WTC11 (cell line): Measurements from ENCODE around the gene NAA20. TPM values are rescaled to one million over a fixed set of nuclear protein-coding genes. Genes with fewer than 3 reads are reported as not detected.

Source experiments
- ATAC-seq: fragments of 200-7000 bp; cut with Tn5 transposase; 2 replicates; pipeline ENCODE4 v1.10.0; 2021; ENCODE audit warnings: mild to moderate bottlenecking, moderate library complexity
- CTCF ChIA-PET: fragments of 300-600 bp; sonication (Branson Sonifier 250); formaldehyde crosslinking; loops from one replicate; lab custom pipeline; 2021; ENCODE audit warnings: antibody characterized with exemption; lab: Charles Lee
- POLR2A ChIA-PET: fragments of 350-600 bp; sonication (Branson Sonifier 250); formaldehyde crosslinking; loops from one replicate; lab custom pipeline; 2021; ENCODE audit warnings: antibody characterized with exemption; lab: Charles Lee
- DNase-seq: peaks from one replicate; pipeline ENCODE4 v3.0.0; 2021; ENCODE audit warnings: low spot score
- H3K27ac Mint-ChIP-seq: 2 replicates; pipeline ENCODE4 v1.8.0; 2021; ENCODE audit warnings: mixed read lengths
- H3K27me3 Mint-ChIP-seq: 2 replicates; pipeline ENCODE4 v1.8.0; 2021; ENCODE audit warnings: low read depth, mild to moderate bottlenecking, moderate library complexity, mixed read lengths
- H3K36me3 Mint-ChIP-seq: 2 replicates; pipeline ENCODE4 v1.8.0; 2021; ENCODE audit warnings: mixed read lengths
- H3K4me1 Mint-ChIP-seq: 2 replicates; pipeline ENCODE4 v1.8.0; 2022; ENCODE audit warnings: mixed read lengths
- H3K4me3 Mint-ChIP-seq: 2 replicates; pipeline ENCODE4 v1.8.0; 2021; ENCODE audit warnings: mild to moderate bottlenecking, moderate library complexity, mixed read lengths
- H3K9me3 Mint-ChIP-seq: 2 replicates; pipeline ENCODE4 v1.8.0; 2021; ENCODE audit warnings: mixed read lengths
- ATF1 ChIP-seq: sonication (generic); formaldehyde crosslinking; IDR thresholded peaks from 2 replicates; pipeline ENCODE4 v1.8.1; 2023; ENCODE audit warnings: mild to moderate bottlenecking, moderate library complexity, missing genetic modification reagents
- CBFB ChIP-seq: sonication (generic); formaldehyde crosslinking; IDR thresholded peaks from 2 replicates; pipeline ENCODE4 v1.8.1; 2022; ENCODE audit warnings: mild to moderate bottlenecking, low read depth, missing genetic modification reagents
- CDX4 ChIP-seq: fragments of 250-450 bp; sonication (Bioruptor Pico); IDR thresholded peaks from 2 replicates; pipeline ENCODE4 v1.9.0; 2021; ENCODE audit warnings: moderate library complexity, mild to moderate bottlenecking, inconsistent platforms, borderline replicate concordance
- CREB1 ChIP-seq: sonication (generic); formaldehyde crosslinking; IDR thresholded peaks from 2 replicates; pipeline ENCODE4 v1.8.0; 2023; ENCODE audit warnings: mild to moderate bottlenecking, missing genetic modification reagents
- CTCF ChIP-seq: fragments of 200-600 bp; IDR thresholded peaks from 2 replicates; pipeline ENCODE4 v1.8.0; 2022; ENCODE audit warnings: antibody characterized with exemption
- ELF4 ChIP-seq: sonication (generic); formaldehyde crosslinking; IDR thresholded peaks from 2 replicates; pipeline ENCODE4 v1.8.1; 2022; ENCODE audit warnings: low read depth, mild to moderate bottlenecking, moderate library complexity, missing genetic modification reagents
- ERG ChIP-seq: fragments of 250-450 bp; sonication (Bioruptor Pico); IDR thresholded peaks from 2 replicates; pipeline ENCODE4 v1.8.0; 2021; ENCODE audit warnings: mild to moderate bottlenecking
- ESRRA ChIP-seq: sonication (generic); formaldehyde crosslinking; IDR thresholded peaks from 2 replicates; pipeline ENCODE4 v1.8.1; 2022; ENCODE audit warnings: mild to moderate bottlenecking, missing genetic modification reagents, borderline replicate concordance
- ETV6 ChIP-seq: sonication (generic); formaldehyde crosslinking; IDR thresholded peaks from 2 replicates; pipeline ENCODE4 v1.8.1; 2022; ENCODE audit warnings: mild to moderate bottlenecking, missing genetic modification reagents
- FOXK1 ChIP-seq: sonication (generic); formaldehyde crosslinking; IDR thresholded peaks from 2 replicates; pipeline ENCODE4 v1.8.0; 2022; ENCODE audit warnings: mild to moderate bottlenecking, moderate library complexity, missing genetic modification reagents
- FOXP1 ChIP-seq: sonication (generic); formaldehyde crosslinking; IDR thresholded peaks from 2 replicates; pipeline ENCODE4 v1.8.0; 2022; ENCODE audit warnings: missing genetic modification reagents, mild to moderate bottlenecking, moderate library complexity, borderline replicate concordance
- GRHL2 ChIP-seq: fragments of 250-450 bp; sonication (Bioruptor Pico); IDR thresholded peaks from 2 replicates; pipeline ENCODE4 v1.8.0; 2022; ENCODE audit warnings: mild to moderate bottlenecking, moderate library complexity; ENCODE audit not compliant: insufficient replicate concordance, severe bottlenecking
- HMGA2 ChIP-seq: fragments of 250-450 bp; sonication (Bioruptor Pico); IDR thresholded peaks from 2 replicates; pipeline ENCODE4 v1.4.0; 2021; ENCODE audit warnings: mild to moderate bottlenecking, moderate library complexity
- JUN ChIP-seq: sonication (generic); formaldehyde crosslinking; IDR thresholded peaks from 2 replicates; pipeline ENCODE4 v1.8.0; 2023; ENCODE audit warnings: mild to moderate bottlenecking, missing genetic modification reagents
- MAX ChIP-seq: sonication (generic); formaldehyde crosslinking; IDR thresholded peaks from 2 replicates; pipeline ENCODE4 v1.8.0; 2022; ENCODE audit warnings: mild to moderate bottlenecking, missing genetic modification reagents
- MYBL2 ChIP-seq: sonication (generic); formaldehyde crosslinking; IDR thresholded peaks from 2 replicates; pipeline ENCODE4 v1.8.1; 2023; ENCODE audit warnings: mild to moderate bottlenecking, moderate library complexity, missing genetic modification reagents
- SOX15 ChIP-seq: fragments of 250-450 bp; sonication (Bioruptor Pico); IDR thresholded peaks from 2 replicates; pipeline ENCODE4 v1.9.0; 2021; ENCODE audit warnings: mild to moderate bottlenecking
- ZNF121 ChIP-seq: sonication (generic); formaldehyde crosslinking; IDR thresholded peaks from 2 replicates; pipeline ENCODE4 v1.8.0; 2023; ENCODE audit warnings: missing genetic modification reagents
- ZNF138 ChIP-seq: sonication (generic); formaldehyde crosslinking; conservative IDR thresholded peaks from 2 replicates; pipeline ENCODE4 v1.8.1; 2022; ENCODE audit warnings: mild to moderate bottlenecking, moderate library complexity, missing genetic modification reagents
- ZNF219 ChIP-seq: sonication (generic); formaldehyde crosslinking; IDR thresholded peaks from 2 replicates; pipeline ENCODE4 v1.8.0; 2023; ENCODE audit warnings: missing genetic modification reagents, mild to moderate bottlenecking, borderline replicate concordance
- ZNF263 ChIP-seq: sonication (generic); formaldehyde crosslinking; IDR thresholded peaks from 2 replicates; pipeline ENCODE4 v1.8.1; 2022; ENCODE audit warnings: low read depth, mild to moderate bottlenecking, moderate library complexity, missing genetic modification reagents
- total RNA-seq: library from RNA; stranded (reverse); gene quantifications from 3 replicates; pipeline ENCODE4 v1.2.3, GENCODE V29; 2021
- TF ChIP-seq, protein P1 (sequence below): sonication (generic); formaldehyde crosslinking; IDR thresholded peaks from 2 replicates; pipeline ENCODE4 v1.8.1; 2022; ENCODE audit warnings: low read depth, mild to moderate bottlenecking, moderate library complexity, missing genetic modification reagents, borderline replicate concordance
- TF ChIP-seq, protein P2 (sequence below): sonication (generic); formaldehyde crosslinking; IDR thresholded peaks from 2 replicates; pipeline ENCODE4 v1.8.1; 2022; ENCODE audit warnings: mild to moderate bottlenecking, missing genetic modification reagents, moderate library complexity, borderline replicate concordance
- TF ChIP-seq, protein P3 (sequence below): sonication (generic); formaldehyde crosslinking; IDR thresholded peaks from 2 replicates; pipeline ENCODE4 v1.8.0; 2022; ENCODE audit warnings: mild to moderate bottlenecking, missing genetic modification reagents
- TF ChIP-seq, protein P4 (sequence below): sonication (generic); formaldehyde crosslinking; IDR thresholded peaks from 2 replicates; pipeline ENCODE4 v1.8.0; 2023; ENCODE audit warnings: mild to moderate bottlenecking, missing genetic modification reagents

The NAA20 gene
- total RNA-seq, 1 experiment from 2014 or later, result 34.0 TPM

DNA sequence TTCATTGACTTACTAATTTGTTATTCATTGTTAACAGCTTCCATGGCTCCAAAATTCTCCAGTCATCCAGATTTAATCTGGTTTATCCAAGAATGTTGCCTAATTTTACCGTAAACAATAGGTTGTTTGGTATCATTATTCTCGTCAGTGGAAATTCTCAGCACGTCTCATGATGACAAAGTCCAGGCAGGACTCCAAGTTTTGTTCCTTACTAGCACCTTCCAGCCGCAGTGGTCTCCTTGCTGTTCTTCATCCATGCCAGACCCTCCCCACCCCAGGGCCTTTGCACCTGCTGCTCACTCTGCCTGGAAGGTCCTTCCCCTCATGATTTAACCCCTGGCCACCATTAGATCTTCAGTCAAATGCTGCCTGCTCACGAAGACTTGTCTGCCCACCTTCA is 48.1 kb upstream of the NAA20 start:
- no peaks in the 10 kb centered on the region for H3K36me3 Mint-ChIP-seq
- TF ChIP-seq CDX4, result no peak
- TF ChIP-seq, protein P1, sequence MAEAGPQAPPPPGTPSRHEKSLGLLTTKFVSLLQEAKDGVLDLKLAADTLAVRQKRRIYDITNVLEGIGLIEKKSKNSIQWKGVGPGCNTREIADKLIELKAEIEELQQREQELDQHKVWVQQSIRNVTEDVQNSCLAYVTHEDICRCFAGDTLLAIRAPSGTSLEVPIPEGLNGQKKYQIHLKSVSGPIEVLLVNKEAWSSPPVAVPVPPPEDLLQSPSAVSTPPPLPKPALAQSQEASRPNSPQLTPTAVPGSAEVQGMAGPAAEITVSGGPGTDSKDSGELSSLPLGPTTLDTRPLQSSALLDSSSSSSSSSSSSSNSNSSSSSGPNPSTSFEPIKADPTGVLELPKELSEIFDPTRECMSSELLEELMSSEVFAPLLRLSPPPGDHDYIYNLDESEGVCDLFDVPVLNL (CRISPR knock-in tag), result no peak
- TF ChIP-seq FOXK1, result no peak
- no peak for TF ChIP-seq SOX15 (CRISPR knock-in tag)
- TF ChIP-seq JUN, result no peak
- TF ChIP-seq, protein P2, sequence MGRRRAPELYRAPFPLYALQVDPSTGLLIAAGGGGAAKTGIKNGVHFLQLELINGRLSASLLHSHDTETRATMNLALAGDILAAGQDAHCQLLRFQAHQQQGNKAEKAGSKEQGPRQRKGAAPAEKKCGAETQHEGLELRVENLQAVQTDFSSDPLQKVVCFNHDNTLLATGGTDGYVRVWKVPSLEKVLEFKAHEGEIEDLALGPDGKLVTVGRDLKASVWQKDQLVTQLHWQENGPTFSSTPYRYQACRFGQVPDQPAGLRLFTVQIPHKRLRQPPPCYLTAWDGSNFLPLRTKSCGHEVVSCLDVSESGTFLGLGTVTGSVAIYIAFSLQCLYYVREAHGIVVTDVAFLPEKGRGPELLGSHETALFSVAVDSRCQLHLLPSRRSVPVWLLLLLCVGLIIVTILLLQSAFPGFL (CRISPR knock-in tag), result no peak
- no peak for TF ChIP-seq CTCF
- no peak for TF ChIP-seq GRHL2 (CRISPR knock-in tag)
- TF ChIP-seq, protein P3, sequence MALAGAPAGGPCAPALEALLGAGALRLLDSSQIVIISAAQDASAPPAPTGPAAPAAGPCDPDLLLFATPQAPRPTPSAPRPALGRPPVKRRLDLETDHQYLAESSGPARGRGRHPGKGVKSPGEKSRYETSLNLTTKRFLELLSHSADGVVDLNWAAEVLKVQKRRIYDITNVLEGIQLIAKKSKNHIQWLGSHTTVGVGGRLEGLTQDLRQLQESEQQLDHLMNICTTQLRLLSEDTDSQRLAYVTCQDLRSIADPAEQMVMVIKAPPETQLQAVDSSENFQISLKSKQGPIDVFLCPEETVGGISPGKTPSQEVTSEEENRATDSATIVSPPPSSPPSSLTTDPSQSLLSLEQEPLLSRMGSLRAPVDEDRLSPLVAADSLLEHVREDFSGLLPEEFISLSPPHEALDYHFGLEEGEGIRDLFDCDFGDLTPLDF (CRISPR knock-in tag), result no peak
- no peak for TF ChIP-seq ZNF138 (CRISPR knock-in tag)
- TF ChIP-seq CBFB (CRISPR knock-in tag), result no peak
- TF ChIP-seq ATF1 (CRISPR knock-in tag), result no peak
- no peak for TF ChIP-seq HMGA2
- no peak for TF ChIP-seq FOXP1 (CRISPR knock-in tag)
- no peak for TF ChIP-seq CREB1 (CRISPR knock-in tag)
- TF ChIP-seq ZNF219 (CRISPR knock-in tag), result no peak
- no peak for TF ChIP-seq ZNF121 (CRISPR knock-in tag)
- CTCF ChIA-PET, result no interaction called here
- no peaks in the 10 kb centered on the region for H3K27me3 Mint-ChIP-seq
- no peaks in the 10 kb centered on the region for H3K4me1 Mint-ChIP-seq
- ATAC-seq, result no peak
- DNase-seq, result no peak
- no peaks in the 10 kb centered on the region for H3K9me3 Mint-ChIP-seq
- H3K27ac Mint-ChIP-seq, result no peak overlapping the region
- no peak overlapping the region for H3K4me3 Mint-ChIP-seq
- POLR2A ChIA-PET, result no interaction called here

- DNase-seq (no peak), ATAC-seq (no peak)
- Mint-ChIP-seq H3K9me3 (no peaks in the 10 kb centered on the region), H3K4me3 (no peak overlapping the region), H3K27ac (no peak overlapping the region; the same call in 1 of the 2 replicates), H3K36me3 (no peaks in the 10 kb centered on the region), H3K4me1 (no peaks in the 10 kb centered on the region), H3K27me3 (no peaks in the 10 kb centered on the region)
- ChIA-PET CTCF (no interaction called here), POLR2A (no interaction called here)
- TF ChIP-seq MAX (CRISPR knock-in tag) (no peak), ZNF263 (no peak), FOXK1 (no peak), ERG (CRISPR knock-in tag) (no peak), ELF4 (no peak), ETV6 (CRISPR knock-in tag) (no peak), MYBL2 (CRISPR knock-in tag) (no peak), ESRRA (no peak)
- TF ChIP-seq, protein P4, sequence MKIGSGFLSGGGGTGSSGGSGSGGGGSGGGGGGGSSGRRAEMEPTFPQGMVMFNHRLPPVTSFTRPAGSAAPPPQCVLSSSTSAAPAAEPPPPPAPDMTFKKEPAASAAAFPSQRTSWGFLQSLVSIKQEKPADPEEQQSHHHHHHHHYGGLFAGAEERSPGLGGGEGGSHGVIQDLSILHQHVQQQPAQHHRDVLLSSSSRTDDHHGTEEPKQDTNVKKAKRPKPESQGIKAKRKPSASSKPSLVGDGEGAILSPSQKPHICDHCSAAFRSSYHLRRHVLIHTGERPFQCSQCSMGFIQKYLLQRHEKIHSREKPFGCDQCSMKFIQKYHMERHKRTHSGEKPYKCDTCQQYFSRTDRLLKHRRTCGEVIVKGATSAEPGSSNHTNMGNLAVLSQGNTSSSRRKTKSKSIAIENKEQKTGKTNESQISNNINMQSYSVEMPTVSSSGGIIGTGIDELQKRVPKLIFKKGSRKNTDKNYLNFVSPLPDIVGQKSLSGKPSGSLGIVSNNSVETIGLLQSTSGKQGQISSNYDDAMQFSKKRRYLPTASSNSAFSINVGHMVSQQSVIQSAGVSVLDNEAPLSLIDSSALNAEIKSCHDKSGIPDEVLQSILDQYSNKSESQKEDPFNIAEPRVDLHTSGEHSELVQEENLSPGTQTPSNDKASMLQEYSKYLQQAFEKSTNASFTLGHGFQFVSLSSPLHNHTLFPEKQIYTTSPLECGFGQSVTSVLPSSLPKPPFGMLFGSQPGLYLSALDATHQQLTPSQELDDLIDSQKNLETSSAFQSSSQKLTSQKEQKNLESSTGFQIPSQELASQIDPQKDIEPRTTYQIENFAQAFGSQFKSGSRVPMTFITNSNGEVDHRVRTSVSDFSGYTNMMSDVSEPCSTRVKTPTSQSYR, result no peak
These were observed 47.5 kb upstream of the NAA20 start for GRCh38 chr20:19969507-19970255.
